Endothelial cell (in vitro differentiated cells): ENCODE data around the gene HGFAC. TPM values are rescaled to one million over a fixed set of nuclear protein-coding genes. Genes with fewer than 3 reads are reported as not detected.

Source experiments
- DNase-seq: peaks from one replicate; pipeline ENCODE4 v3.0.0; 2021; ENCODE audit warnings: low spot score
- H3K27ac Mint-ChIP-seq: one replicate; pipeline ENCODE4 v1.8.0; 2021; ENCODE audit warnings: mixed read lengths, inconsistent platforms; ENCODE audit not compliant: unreplicated experiment
- H3K27me3 Mint-ChIP-seq: one replicate; pipeline ENCODE4 v1.8.0; 2021; ENCODE audit warnings: mild to moderate bottlenecking, moderate library complexity, mixed read lengths, inconsistent platforms; ENCODE audit not compliant: unreplicated experiment
- H3K36me3 Mint-ChIP-seq: one replicate; pipeline ENCODE4 v1.8.0; 2021; ENCODE audit warnings: mild to moderate bottlenecking, low read depth, mixed read lengths, inconsistent platforms; ENCODE audit not compliant: unreplicated experiment
- H3K4me1 Mint-ChIP-seq: one replicate; pipeline ENCODE4 v1.8.0; 2021; ENCODE audit warnings: mild to moderate bottlenecking, mixed read lengths, inconsistent platforms; ENCODE audit not compliant: unreplicated experiment
- H3K4me3 Mint-ChIP-seq: one replicate; pipeline ENCODE4 v1.8.0; 2021; ENCODE audit warnings: mild to moderate bottlenecking, mixed read lengths, inconsistent platforms; ENCODE audit not compliant: unreplicated experiment
- H3K9me3 Mint-ChIP-seq: one replicate; pipeline ENCODE4 v1.8.0; 2021; ENCODE audit warnings: mixed read lengths, inconsistent platforms; ENCODE audit not compliant: unreplicated experiment
- total RNA-seq: library from RNA; stranded (reverse); fragmentation: NEBNext Ultra II Directional; extraction: Animal tissue kit (Norgen Biotek cat#: 25700); gene quantifications from one replicate; pipeline ENCODE4 v1.2.1, GENCODE V29; 2021; ENCODE audit not compliant: unreplicated experiment
- TF ChIP-seq, protein P1 (sequence below): fragments of 200-600 bp; sonication (generic); IDR thresholded peaks from one replicate; pipeline ENCODE4 v1.5.0; 2021; ENCODE audit warnings: antibody characterized with exemption; ENCODE audit not compliant: unreplicated experiment

HGFAC gene
- total RNA-seq, 1 donor from 2014 or later: 2.4 TPM

DNA sequence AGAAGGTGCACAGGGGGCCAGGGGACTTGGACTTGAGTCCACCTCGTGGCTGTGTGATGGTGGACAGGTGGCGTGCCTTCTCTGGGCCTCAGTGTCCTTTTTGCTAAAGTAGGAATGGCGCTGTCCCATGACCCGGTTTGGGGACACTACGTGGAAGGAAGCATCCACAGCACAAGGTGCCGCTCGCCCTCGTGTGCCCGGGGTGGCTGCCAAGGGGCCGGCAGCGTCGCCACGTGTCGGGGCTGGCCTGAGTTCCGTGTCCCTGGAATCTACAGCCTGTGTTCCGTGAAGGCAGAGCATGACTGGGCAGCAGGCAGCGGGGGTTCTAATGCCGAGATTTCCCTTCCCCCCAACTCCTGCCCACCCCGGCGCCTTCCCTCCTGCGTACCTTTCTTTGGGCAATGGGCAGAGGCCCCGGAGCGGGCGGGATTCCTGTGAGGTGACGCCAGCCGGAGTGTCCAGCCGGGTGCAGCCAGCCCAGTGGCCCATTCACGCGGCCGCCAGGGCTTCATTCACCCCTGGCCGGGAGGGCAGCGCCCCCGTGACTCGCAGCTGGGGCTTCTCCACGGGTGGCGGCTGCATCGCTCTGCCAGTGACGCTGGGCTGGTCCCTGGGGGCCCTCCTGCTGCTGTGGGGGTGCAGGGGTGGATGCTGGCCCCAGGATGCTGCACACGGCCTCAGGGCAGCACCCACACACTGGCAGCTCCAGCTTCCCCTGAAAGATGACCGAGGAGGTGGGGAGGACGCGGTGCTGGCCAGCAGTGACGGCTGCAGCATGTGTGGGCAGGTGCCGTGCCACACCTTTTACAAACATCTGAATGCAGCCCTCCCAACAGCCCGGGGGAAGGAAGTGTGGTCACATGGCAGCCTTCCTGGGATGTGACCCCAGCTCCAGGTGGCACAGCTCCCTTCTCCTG is 42.5 kb downstream of the HGFAC start:
- no peak overlapping the region for H3K27ac Mint-ChIP-seq
- H3K36me3 Mint-ChIP-seq: no peaks in the 10 kb centered on the region
- peaks cover 7% of the 10 kb centered on the region for H3K27me3 Mint-ChIP-seq
- H3K4me3 Mint-ChIP-seq: no peak overlapping the region
- DNase-seq: no peak
- TF ChIP-seq, protein P1, sequence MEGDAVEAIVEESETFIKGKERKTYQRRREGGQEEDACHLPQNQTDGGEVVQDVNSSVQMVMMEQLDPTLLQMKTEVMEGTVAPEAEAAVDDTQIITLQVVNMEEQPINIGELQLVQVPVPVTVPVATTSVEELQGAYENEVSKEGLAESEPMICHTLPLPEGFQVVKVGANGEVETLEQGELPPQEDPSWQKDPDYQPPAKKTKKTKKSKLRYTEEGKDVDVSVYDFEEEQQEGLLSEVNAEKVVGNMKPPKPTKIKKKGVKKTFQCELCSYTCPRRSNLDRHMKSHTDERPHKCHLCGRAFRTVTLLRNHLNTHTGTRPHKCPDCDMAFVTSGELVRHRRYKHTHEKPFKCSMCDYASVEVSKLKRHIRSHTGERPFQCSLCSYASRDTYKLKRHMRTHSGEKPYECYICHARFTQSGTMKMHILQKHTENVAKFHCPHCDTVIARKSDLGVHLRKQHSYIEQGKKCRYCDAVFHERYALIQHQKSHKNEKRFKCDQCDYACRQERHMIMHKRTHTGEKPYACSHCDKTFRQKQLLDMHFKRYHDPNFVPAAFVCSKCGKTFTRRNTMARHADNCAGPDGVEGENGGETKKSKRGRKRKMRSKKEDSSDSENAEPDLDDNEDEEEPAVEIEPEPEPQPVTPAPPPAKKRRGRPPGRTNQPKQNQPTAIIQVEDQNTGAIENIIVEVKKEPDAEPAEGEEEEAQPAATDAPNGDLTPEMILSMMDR: no peak
- H3K4me1 Mint-ChIP-seq: peaks cover 2% of the 10 kb centered on the region
- H3K9me3 Mint-ChIP-seq: no peaks in the 10 kb centered on the region

DNA sequence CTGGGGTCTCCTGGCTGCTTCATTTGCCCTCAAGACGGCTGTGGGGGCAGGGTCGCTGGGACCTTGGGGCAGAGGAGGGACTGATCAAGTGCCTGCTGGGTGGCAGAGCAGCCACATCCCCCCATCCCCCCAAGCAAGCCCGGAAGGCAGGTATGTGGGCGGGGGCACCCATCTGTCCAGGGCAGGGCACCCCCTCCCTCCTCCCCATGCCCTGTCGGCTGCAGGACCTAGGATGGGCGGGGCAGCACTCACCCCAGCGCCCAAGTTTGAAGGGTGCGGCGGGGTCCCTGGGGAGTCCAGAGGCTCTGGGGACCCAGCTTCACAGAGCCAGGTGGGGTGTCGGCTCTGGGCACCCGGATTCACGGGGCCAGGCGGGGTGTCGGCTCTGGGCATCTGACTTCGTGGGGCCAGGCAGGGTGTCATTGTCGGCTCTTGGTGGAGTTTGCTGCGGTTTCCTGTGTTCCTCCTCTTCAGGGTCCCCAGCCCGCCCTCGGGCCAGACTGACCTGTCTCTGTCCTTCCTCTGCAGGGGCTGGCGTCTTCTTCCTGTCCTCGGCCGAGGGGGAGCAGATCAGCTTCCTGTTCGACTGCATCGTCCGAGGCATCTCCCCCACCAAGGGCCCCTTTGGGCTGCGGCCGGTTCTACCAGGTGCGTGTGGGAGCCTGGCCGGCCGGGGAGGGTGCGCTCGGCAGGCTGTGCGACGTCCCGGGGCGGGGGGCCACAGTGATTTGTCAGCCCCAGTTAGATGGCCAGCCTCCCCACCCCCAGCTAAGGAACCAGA is 43.4 kb downstream of the HGFAC start:
- no peaks in the 10 kb centered on the region for H3K36me3 Mint-ChIP-seq
- TF ChIP-seq, protein P1: no peak
- H3K9me3 Mint-ChIP-seq: no peaks in the 10 kb centered on the region
- H3K27me3 Mint-ChIP-seq: peaks cover 7% of the 10 kb centered on the region
- no peak for DNase-seq
- H3K4me3 Mint-ChIP-seq: no peak overlapping the region
- no peak overlapping the region for H3K27ac Mint-ChIP-seq
- peaks cover 2% of the 10 kb centered on the region for H3K4me1 Mint-ChIP-seq

DNA sequence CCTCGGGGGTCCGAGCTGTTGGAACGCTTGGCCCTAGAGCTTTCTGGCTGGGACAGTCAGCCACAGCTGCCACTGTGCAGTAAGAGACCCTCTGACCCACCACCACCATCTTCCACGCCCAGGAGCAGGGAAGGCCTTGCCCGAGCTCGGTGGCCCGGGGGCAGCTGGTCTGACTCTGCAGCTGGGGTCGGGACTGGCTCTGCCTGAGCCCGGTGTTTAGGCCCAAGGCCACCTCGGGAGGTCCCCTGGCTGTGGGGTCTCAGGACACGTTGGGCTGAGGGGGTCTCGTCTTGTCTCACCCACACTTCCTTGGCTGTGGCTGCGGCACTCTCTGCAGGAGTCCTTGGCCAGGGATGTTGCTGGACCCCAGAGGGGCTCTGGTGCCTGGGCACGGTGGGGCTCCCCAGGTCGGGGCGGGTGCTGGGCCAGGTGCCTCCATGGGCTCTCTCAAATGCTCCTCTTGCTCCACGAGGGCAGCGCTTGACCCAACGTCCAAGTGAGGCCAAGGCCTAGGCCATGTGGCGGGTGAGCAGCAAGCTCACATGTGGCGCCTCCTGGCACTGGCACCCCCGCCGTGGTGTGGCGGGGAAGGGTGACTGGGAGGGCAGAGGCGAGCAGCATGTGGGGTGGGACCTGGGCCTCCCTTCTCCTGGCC is 44.2 kb downstream of the HGFAC start:
- Mint-ChIP-seq H3K4me1 (peaks cover 2% of the 10 kb centered on the region), H3K4me3 (no peak overlapping the region), H3K27ac (no peak overlapping the region), H3K9me3 (no peaks in the 10 kb centered on the region), H3K36me3 (no peaks in the 10 kb centered on the region), H3K27me3 (peaks cover 7% of the 10 kb centered on the region)
- DNase-seq: no peak
- TF ChIP-seq, protein P1: no peak

DNA sequence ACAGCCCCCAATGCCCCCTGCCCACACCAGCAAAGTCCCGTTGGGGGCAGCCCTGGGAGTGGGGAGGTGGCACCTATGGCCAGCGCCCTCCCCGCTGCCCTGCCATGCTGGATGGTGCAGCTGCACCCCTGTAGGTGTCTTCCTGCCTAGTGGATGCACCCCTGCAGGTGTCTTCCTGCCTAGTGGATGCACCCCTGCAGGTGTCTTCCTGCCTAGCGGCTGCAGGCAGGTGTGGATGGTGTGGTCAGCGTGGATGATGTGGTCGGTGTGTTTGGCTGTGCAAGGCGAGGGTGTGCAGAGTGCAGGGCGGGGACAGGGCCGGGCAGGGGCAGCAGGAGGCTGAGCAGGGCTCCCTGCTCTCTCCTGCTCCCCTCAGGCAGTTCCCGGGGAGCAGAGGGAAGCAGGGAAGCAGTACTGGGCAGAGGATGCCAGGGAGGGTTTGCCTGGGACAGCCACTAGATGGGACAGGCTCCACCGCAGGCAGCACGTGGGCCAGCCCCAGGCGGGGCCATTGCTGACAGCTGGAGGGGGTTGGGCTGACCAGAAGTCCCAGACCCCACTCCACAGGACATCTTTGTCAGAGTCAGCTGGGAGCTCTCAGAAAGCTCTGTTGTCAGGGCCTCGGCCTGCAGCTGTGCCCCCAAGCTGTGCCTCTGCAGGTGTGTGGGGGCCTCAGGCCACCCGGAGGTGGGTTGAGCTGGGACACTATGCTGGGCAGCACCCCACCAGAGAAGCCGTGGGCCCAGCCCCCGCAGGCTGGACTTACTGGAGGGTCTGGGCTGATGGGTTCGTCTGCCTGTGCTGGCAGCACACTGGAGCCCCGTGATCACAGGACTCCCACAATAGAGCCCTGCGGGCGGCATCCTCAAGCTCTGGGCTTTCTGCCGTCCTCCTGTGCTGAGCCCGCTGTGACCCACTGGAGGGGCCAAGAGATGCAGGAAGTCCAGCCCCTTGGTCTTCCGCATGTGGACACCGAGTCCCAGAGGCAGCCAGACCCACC is 45.1 kb downstream of the HGFAC start:
- H3K4me1 Mint-ChIP-seq: peaks cover 8% of the 10 kb centered on the region
- peaks cover 9% of the 10 kb centered on the region for H3K27me3 Mint-ChIP-seq
- no peak overlapping the region for H3K27ac Mint-ChIP-seq
- TF ChIP-seq, protein P1: no peak
- H3K36me3 Mint-ChIP-seq: peaks cover 5% of the 10 kb centered on the region
- no peak for DNase-seq
- no peaks in the 10 kb centered on the region for H3K9me3 Mint-ChIP-seq
- peak overlapping the region; percentile 42 for H3K4me3 Mint-ChIP-seq
